NT2/D1 (cell line): ENCODE data around the gene ACSL1.

ENCODE experiments used
- SUZ12 ChIP-seq: IDR thresholded peaks from 2 replicates; pipeline ENCODE4 v1.6.1; 2011; ENCODE audit not compliant: insufficient read length, insufficient read depth; ENCODE audit errors: extremely low read depth
- YY1 ChIP-seq: IDR thresholded peaks from 2 replicates; pipeline ENCODE4 v1.6.1; 2011; ENCODE audit not compliant: insufficient read length, insufficient read depth
- ZNF274 ChIP-seq: IDR thresholded peaks from 2 replicates; pipeline ENCODE4 v1.6.1; 2011; ENCODE audit warnings: mild to moderate bottlenecking, low read depth, low read length

- TF ChIP-seq ZNF274: no peak
- no peak for TF ChIP-seq YY1
- TF ChIP-seq SUZ12: no peak
Measured at GRCh38 chr4:184792950-184793555, 32.7 kb downstream of the ACSL1 start.
